Measurements from ENCODE around the gene COL4A4.

DNA sequence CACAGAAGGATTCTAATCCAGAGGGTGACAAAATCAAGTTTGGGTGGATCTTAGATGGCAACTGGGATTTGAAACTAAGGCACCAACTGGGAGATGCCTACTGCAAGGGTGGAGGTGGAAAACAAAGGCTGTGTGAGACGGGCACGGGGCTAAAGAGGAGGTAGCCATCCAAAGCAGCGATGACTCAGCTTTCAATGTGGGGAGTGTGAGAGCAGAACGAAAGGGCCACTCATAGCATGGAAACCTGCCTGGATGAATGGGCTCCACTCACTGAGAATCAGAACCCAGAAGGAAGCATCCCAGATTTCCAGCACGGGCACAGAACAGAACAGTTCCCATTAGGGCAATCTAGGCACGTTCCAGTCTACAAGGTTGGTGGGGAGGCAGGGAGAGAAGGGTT is 159.5 kb downstream of the COL4A4 start:
- TF ChIP-seq ZNF274 (IDR thresholded peaks at IDR 0.05; ENCODE audit: low read depth, low read length) (no peak), YY1 (IDR thresholded peaks at IDR 0.05; ENCODE audit: insufficient read depth, insufficient read length) (no peak)

Measured in NT2/D1 (cell line).